Activated CD8-positive, alpha-beta memory T cell treated with anti-CD3 and anti-CD28 coated beads, Interleukin-2, amount 10 ng/mL, durations not matched to agents 7 days and 5 days (primary cell): Measurements from ENCODE around the gene LINS1. TPM values are rescaled to one million over a fixed set of nuclear protein-coding genes. Genes with fewer than 3 reads are reported as not detected.
A peak's percentile ranks its signal among the peaks of the same experiment; 100 is the strongest.

ENCODE experiments used
- ATAC-seq: fragments of 150-1000 bp; cut with Tn5 transposase; one replicate; pipeline ENCODE4 v1.10.0; 2021; ENCODE audit warnings: moderate library complexity
- CTCF ChIA-PET: fragments of 350-600 bp; sonication (Branson Sonifier 250); formaldehyde crosslinking; loops from one replicate; lab custom pipeline; 2021; ENCODE audit warnings: antibody characterized with exemption; lab: Charles Lee
- DNase-seq: peaks from one replicate; pipeline ENCODE4 v3.0.0-alpha.2; 2020
- H3K27ac Mint-ChIP-seq: one replicate; pipeline ENCODE4 v1.8.0; 2021; ENCODE audit warnings: mild to moderate bottlenecking, mixed read lengths
- H3K27me3 Mint-ChIP-seq: one replicate; pipeline ENCODE4 v1.8.0; 2021; ENCODE audit warnings: mixed read lengths
- H3K36me3 Mint-ChIP-seq: one replicate; pipeline ENCODE4 v1.8.0; 2021; ENCODE audit warnings: mild to moderate bottlenecking, mixed read lengths
- H3K4me1 Mint-ChIP-seq: one replicate; pipeline ENCODE4 v1.8.0; 2021; ENCODE audit warnings: mixed read lengths
- H3K4me3 Mint-ChIP-seq: one replicate; pipeline ENCODE4 v1.8.0; 2021; ENCODE audit warnings: mild to moderate bottlenecking, moderate library complexity, mixed read lengths
- H3K9me3 Mint-ChIP-seq: one replicate; pipeline ENCODE4 v1.8.0; 2022; ENCODE audit warnings: low read depth, mixed read lengths
- total RNA-seq, 2 experiments: library from RNA; stranded (reverse); gene quantifications; one replicate each; pipeline ENCODE4 v1.2.3, GENCODE V29; 2021

Gene LINS1, protein sequence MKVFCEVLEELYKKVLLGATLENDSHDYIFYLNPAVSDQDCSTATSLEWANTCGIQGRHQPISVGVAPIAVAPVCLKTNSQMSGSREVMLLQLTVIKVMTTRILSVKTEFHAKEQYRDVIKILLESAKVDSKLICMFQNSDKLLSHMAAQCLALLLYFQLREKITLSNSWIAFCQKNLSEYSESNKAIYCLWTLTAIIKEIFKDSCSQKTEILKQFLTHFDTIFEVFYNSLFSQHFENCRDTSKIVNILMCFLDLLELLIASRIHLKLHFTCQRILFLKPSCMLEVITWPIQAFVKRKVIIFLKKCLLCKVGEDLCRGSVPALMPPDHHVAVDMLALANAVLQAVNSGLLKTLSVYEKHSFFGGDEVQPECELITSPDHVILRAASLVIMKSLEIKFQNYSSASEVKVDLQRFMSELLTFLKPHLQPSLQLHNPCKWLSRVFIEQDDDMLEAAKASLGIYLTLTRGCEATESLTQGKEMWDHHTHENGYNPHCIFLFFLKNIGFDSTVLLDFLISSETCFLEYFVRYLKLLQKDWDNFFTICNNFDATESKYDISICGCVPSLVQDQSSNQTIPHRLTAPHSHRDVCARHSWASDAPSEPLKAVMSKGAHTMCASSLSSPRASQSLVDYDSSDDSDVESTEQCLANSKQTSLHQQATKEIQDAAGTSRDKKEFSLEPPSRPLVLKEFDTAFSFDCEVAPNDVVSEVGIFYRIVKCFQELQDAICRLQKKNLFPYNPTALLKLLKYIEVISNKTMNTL
- total RNA-seq, result 10 to 100 TPM; 30.1 to 30.8 TPM

DNA sequence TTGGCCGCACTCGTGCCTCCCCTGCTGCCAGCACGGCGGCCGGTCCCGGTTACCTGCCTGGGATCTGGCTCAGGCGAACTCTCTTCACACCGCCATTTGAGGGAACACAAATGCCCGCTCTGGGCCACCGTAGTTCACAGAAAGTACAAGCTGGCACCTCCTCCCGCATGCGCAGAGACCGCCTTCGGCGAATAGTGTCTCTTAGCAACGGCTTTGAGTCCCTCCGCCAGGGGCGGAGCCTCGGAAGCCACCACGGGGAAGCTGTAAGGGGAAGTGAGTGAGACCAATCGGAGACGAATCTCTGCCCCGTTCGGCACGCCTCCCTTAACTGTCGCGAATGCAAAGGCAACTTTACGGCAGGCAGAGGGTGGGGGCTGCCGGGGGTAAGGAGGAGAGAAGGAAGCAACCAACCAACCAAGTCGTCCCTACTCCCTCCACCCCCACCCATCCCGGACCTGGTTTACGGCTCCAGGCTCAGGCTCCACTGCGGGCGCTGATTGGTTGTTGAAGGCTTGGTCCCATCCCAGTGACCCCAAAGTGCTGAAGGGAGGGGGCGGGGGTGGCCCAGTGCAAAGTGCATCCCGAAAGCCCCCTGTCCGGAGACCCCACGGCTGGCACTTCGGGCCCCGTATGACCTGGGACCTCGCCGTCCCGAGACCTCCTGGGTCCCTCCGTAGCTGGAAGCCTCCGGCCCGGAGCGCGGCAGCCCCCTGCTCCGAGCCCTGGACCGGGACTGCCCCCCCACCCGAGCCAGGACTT is at the start of gene LINS1, which contains the start of gene ASB7:
Gene LINS1 (minus strand): TSS at position 121 of the 759 bp plus-strand sequence. CDS start 21,342 bp downstream, outside the sequence.
Gene ASB7 (plus strand): TSS at position 526 of the 759 bp plus-strand sequence. CDS start 9,628 bp downstream, outside the sequence.
- peak; percentile 100 for DNase-seq
- Mint-ChIP-seq H3K36me3 (peaks cover 24% of the 10 kb centered on the region), H3K9me3 (no peaks in the 10 kb centered on the region), H3K4me1 (peaks cover 57% of the 10 kb centered on the region), H3K27me3 (no peaks in the 10 kb centered on the region), H3K4me3 (no peak within 1 kb of the TSS), H3K27ac (no peak within 1 kb of the TSS)
- ATAC-seq, result peak; percentile 86
- CTCF ChIA-PET, result interaction anchor here (0.5 to 4.0 kb wide), 9 partner anchors 25 to 1408 kb away, joined by 3 to 31 read pairs (median 4); partner anchors contain the start of gene ADAMTS17

DNA sequence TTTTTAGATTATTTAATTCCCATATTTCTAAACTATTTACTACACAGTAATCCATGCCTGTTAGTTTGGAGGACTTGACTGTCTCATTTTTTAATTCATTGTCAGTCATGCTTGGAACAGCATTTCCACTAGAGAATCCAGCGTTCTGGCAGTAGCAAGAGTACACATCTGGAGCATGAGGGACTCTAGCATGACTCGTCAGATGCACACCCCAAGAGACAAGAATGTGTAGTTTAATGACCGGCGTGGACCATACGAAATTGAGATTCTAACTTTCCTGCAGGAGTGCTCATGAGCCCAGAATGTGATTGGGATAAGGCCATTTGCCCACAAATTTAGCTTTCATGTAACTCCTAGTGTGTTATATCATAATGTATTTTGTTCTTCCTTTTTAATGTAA is 49.3 kb upstream of the LINS1 start:
- H3K9me3 Mint-ChIP-seq, result no peaks in the 10 kb centered on the region
- no peaks in the 10 kb centered on the region for H3K27me3 Mint-ChIP-seq
- no peak overlapping the region for H3K27ac Mint-ChIP-seq
- DNase-seq (no peak), ATAC-seq (no peak)
- H3K36me3 Mint-ChIP-seq, result no peaks in the 10 kb centered on the region
- CTCF ChIA-PET, result interaction anchor here (1.9 kb wide), 1 partner anchor 301 kb away, joined by 8 read pairs; no protein-coding TSS in a partner anchor
- no peaks in the 10 kb centered on the region for H3K4me1 Mint-ChIP-seq
- no peak overlapping the region for H3K4me3 Mint-ChIP-seq

DNA sequence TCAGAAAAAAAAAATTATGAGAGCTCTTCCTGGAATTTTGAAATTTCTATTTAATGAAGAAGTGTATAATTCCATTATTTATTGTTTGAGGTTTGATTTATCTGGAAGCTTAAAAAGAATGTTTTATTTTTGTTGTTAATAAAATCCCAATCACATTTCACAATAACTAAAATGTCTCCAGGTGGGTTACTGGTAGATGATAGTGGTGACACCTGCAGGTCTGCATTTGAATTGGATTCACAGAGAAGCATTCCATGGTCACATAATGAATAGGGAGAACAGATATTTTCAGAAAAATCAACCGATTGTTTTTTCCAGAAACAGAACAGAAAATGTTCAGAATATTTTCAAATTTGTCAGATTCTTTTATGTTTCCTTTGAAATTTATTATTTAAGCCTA is 48.7 kb upstream of the LINS1 start:
- no peaks in the 10 kb centered on the region for H3K36me3 Mint-ChIP-seq

DNA sequence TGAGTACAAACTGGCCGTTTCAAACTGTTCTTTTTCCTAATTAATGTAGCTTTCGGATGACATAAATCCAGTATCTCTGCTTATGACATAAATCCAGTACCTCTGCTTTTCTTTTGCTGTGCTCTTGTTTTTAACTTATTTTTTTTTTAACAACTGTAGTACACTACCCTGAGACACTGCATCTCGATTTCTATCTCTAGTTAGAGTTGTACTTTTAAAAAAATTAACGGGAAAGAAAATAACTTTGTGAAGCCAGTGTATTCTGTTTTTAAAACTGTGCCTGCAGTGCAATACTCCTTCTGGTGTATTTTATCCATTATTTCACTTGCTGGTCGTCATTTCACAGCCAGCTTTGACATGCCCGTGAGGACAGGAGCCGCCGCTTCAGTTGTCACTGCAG is 47.0 kb upstream of the LINS1 start:
- Mint-ChIP-seq H3K4me1 (no peaks in the 10 kb centered on the region), H3K27me3 (no peaks in the 10 kb centered on the region), H3K4me3 (no peak overlapping the region), H3K36me3 (no peaks in the 10 kb centered on the region), H3K27ac (no peak overlapping the region), H3K9me3 (no peaks in the 10 kb centered on the region)
- CTCF ChIA-PET, result interaction anchor here (1.6 kb wide), 1 partner anchor 9 kb away, joined by 4 read pairs; no protein-coding TSS in a partner anchor
- ATAC-seq (no peak), DNase-seq (no peak)

More for the DNA sequence above, 48.7 kb upstream of the LINS1 start:
- Mint-ChIP-seq H3K27me3 (no peaks in the 10 kb centered on the region), H3K27ac (no peak overlapping the region), H3K4me3 (no peak overlapping the region), H3K4me1 (no peaks in the 10 kb centered on the region), H3K9me3 (no peaks in the 10 kb centered on the region)
- DNase-seq (no peak), ATAC-seq (no peak)
- CTCF ChIA-PET, result interaction anchor here (1.9 kb wide), 1 partner anchor 300 kb away, joined by 8 read pairs; no protein-coding TSS in a partner anchor

DNA sequence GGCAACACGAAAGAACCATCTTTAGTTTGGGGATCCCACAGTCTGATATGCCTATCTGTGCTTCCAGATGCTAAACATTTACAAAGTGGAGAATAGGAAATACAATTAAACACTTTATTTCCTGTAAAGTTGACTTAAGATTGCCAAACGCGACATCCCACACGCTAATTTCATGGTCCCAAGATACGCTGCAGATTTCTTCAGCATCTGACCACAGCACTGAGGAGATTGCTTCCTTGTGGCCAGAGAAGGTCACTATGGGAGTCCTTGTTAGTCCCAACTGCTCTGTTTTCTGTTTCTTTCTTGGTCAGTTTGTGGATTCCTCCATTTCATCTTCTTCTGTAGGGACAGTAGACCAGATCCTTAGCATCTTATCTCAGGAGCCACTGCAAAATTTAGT is 43.7 kb upstream of the LINS1 start:
- Mint-ChIP-seq H3K4me1 (no peaks in the 10 kb centered on the region), H3K9me3 (no peaks in the 10 kb centered on the region), H3K36me3 (no peaks in the 10 kb centered on the region), H3K27ac (no peak overlapping the region), H3K4me3 (no peak overlapping the region), H3K27me3 (no peaks in the 10 kb centered on the region)
- DNase-seq (no peak), ATAC-seq (no peak)
- CTCF ChIA-PET, result no interaction called here

DNA sequence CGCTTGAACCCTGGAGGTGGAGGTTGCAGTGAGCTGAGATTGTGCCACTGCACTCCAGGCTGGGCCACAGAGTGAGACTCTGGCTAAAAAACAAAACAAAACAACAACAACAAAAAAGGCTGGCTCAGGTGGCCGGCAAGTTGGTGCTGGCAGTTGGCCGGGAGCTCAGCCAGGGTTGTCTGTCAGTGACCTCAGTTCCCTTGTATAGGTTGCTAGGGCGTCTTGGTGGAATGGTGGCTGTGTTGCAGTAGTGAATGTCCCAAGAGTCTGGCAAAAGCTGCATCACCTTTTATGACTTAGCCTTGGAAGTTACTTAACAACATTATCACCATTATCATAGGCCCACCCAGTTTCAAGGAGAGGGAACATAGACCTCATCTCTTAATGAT is 41.0 kb upstream of the LINS1 start:
- Mint-ChIP-seq H3K27me3 (no peaks in the 10 kb centered on the region), H3K4me1 (no peaks in the 10 kb centered on the region), H3K4me3 (no peak overlapping the region), H3K9me3 (no peaks in the 10 kb centered on the region), H3K27ac (no peak overlapping the region), H3K36me3 (no peaks in the 10 kb centered on the region)
- no peak for ATAC-seq
- DNase-seq, result no peak
- CTCF ChIA-PET, result interaction anchor here (1.4 kb wide), 1 partner anchor 18 kb away, joined by 3 read pairs; no protein-coding TSS in a partner anchor

DNA sequence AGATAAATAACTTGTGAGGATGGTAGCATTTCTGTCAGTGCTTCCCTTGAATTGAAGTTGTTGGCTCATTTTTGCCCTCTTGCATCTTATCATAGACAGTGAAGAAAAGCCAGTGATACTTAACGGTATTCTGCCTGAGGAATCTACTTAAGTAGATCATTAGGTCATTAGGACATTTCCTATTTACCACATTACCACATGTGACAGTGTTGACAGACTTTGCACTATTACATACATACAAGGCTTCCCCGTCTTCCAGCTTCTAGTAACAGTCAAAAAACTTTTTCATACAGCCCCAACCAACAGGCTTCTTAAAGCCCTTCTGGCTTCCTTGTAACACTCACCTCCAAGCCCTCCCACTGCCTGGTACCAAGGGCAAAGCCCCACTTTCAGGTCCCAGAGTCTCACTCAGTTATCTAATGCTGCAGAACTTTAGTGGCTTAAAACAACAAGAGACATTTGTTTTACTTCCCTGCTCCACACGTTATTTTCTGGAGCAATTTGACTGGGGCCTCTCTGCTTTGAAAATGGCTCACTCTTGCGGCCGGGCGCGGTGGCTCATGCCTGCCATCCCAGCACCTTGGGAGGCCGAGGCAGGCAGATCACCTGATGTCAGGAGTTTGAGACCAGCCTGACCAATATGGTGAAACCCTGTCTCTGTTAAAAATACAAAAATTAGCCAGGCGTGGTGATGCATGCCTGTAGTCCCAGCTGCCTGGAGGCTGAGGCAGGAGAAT is 40.4 kb upstream of the LINS1 start:
- Mint-ChIP-seq H3K4me1 (no peaks in the 10 kb centered on the region), H3K27me3 (no peaks in the 10 kb centered on the region), H3K36me3 (no peaks in the 10 kb centered on the region), H3K4me3 (no peak overlapping the region), H3K9me3 (no peaks in the 10 kb centered on the region), H3K27ac (no peak overlapping the region)
- no peak for ATAC-seq
- CTCF ChIA-PET, result interaction anchor here (1.3 to 1.4 kb wide), 2 partner anchors 17 to 365 kb away, joined by 3 read pairs; no protein-coding TSS in a partner anchor
- no peak for DNase-seq

DNA sequence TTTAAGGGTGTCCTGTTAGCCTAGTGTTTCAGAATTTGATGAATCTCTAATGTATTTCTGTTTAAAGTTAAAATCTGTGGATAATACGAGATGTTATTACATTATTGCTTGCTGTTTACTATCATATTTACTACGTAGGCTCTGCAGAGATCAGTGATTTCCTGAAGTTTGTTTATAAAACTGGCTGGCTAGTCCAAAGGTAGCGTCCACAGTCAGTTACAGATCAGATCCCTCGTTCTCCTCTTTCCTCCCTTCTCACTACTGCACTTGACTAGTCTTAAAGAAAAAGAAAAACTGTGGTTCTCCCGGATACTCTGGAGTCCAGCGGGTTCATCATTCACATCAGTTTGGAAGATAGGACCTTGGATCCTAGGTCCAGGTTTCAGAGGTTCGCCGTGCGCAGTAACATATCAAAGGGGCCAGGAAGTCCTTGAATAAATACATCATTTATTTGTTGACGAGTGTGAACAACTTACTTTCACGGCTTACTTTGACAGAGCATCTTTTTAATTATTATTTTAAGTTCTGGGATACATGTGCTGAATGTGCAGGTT is 36.3 kb upstream of the LINS1 start:
- H3K27me3 Mint-ChIP-seq, result no peaks in the 10 kb centered on the region
- CTCF ChIA-PET, result interaction anchor here (1.0 to 1.1 kb wide), 2 partner anchors 11 to 280 kb away, joined by 3 to 4 read pairs; no protein-coding TSS in a partner anchor
- ATAC-seq, result no peak
- peaks cover 4% of the 10 kb centered on the region for H3K4me1 Mint-ChIP-seq
- H3K9me3 Mint-ChIP-seq, result no peaks in the 10 kb centered on the region
- H3K4me3 Mint-ChIP-seq, result no peak overlapping the region
- no peak overlapping the region for H3K27ac Mint-ChIP-seq
- H3K36me3 Mint-ChIP-seq, result no peaks in the 10 kb centered on the region
- no peak for DNase-seq

DNA sequence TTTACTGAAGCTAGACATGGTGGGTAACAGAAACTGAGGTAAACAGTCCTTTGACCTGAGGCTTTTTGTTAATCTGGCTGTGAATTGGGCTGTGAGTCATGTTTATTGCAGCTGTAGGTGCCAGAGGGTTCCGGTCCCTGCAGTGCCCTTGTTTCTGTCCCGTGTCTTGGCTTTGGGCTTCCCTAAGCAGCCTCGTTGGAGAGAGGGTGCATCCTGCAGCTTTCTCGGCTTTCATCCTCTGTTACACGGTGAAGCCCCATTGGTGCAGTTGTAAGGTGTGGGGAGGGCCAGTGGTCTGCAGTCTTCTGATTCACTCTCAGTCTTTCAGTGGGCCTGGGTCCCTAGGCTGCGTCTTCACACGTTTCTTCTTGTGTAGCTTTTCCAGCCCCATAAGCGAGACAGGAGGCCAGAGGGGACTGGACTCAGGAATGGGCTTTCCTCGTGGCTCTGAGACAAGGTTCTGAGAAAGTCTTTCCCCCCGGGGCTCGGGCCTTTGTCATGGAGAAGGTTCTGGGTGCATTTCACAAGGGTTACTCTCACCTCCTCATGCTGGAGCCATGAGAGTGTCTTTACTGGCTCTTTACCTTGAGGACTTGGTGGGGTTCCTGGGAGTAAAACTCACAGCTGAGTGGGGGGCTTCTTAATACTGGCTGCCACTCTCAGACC is 33.6 kb upstream of the LINS1 start:
- H3K27me3 Mint-ChIP-seq, result no peaks in the 10 kb centered on the region
- DNase-seq, result no peak
- H3K4me3 Mint-ChIP-seq, result no peak overlapping the region
- CTCF ChIA-PET, result interaction anchor here (0.5 to 0.6 kb wide), 2 partner anchors 35 to 62 kb away, joined by 3 read pairs; no protein-coding TSS in a partner anchor
- ATAC-seq, result no peak
- H3K9me3 Mint-ChIP-seq, result no peaks in the 10 kb centered on the region
- no peaks in the 10 kb centered on the region for H3K36me3 Mint-ChIP-seq
- no peak overlapping the region for H3K27ac Mint-ChIP-seq
- H3K4me1 Mint-ChIP-seq, result peaks cover 4% of the 10 kb centered on the region

DNA sequence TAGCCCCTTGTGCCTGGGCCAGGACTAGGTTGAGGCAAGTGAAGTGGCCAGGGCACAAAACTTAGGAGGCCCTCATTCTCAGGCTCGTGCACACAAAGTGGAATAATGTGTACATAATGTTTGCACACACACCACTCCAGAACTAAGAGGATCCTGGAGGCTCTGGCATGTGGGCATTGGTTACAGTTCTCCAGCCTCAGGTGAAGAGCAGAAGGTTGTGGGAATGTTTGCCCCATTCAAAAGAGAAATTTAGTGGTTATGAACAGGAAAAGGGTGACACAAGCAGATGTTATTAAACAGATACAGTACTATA is 31.7 kb upstream of the LINS1 start:
- H3K36me3 Mint-ChIP-seq, result peaks cover 9% of the 10 kb centered on the region

DNA sequence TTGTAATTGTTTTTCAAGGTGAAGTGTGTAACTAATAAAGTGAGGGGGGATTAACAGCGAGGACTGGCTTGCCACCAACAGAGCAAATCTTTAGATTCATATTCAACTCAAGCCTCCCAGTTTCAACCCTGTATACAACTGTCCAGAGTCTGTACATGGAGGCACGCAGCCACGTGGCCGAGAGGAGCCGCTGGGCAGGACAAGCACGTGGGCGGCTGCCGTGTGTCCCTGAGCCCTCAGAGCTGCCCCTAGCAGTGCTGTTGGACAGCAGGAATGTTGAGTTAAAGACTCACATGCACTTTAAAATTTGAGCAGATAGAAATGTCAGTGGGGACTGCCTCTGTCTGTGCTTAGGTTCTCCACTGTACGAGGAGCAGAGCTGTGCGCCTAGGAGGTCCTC is 29.8 kb upstream of the LINS1 start:
- Mint-ChIP-seq H3K9me3 (no peaks in the 10 kb centered on the region), H3K36me3 (peaks cover 9% of the 10 kb centered on the region), H3K27ac (no peak overlapping the region), H3K4me1 (peaks cover 6% of the 10 kb centered on the region), H3K4me3 (no peak overlapping the region), H3K27me3 (no peaks in the 10 kb centered on the region)
- DNase-seq (no peak), ATAC-seq (no peak)
- CTCF ChIA-PET, result interaction anchor here (0.6 to 2.0 kb wide), 5 partner anchors 25 to 376 kb away, joined by 3 to 11 read pairs (median 3); partner anchors contain the start of gene ASB7

More for the DNA sequence above, 31.7 kb upstream of the LINS1 start:
- H3K27ac Mint-ChIP-seq, result no peak overlapping the region
- DNase-seq (no peak), ATAC-seq (no peak)
- CTCF ChIA-PET, result interaction anchor here (1.0 kb wide), 1 partner anchor 374 kb away, joined by 3 read pairs; no protein-coding TSS in a partner anchor
- no peaks in the 10 kb centered on the region for H3K27me3 Mint-ChIP-seq
- H3K4me1 Mint-ChIP-seq, result peaks cover 4% of the 10 kb centered on the region
- no peak overlapping the region for H3K4me3 Mint-ChIP-seq
- H3K9me3 Mint-ChIP-seq, result no peaks in the 10 kb centered on the region
